NCI-H2196 treated with DMSO at 0.1 percent for 48 hours (cell line): ENCODE results near the gene ZNF454.

ENCODE experiments used
- DNase-seq: peaks from one replicate; lab custom pipeline; 2025; ENCODE audit not compliant: unreplicated experiment; lab: John Stamatoyannopoulos, UW

The ZNF454 gene

DNA sequence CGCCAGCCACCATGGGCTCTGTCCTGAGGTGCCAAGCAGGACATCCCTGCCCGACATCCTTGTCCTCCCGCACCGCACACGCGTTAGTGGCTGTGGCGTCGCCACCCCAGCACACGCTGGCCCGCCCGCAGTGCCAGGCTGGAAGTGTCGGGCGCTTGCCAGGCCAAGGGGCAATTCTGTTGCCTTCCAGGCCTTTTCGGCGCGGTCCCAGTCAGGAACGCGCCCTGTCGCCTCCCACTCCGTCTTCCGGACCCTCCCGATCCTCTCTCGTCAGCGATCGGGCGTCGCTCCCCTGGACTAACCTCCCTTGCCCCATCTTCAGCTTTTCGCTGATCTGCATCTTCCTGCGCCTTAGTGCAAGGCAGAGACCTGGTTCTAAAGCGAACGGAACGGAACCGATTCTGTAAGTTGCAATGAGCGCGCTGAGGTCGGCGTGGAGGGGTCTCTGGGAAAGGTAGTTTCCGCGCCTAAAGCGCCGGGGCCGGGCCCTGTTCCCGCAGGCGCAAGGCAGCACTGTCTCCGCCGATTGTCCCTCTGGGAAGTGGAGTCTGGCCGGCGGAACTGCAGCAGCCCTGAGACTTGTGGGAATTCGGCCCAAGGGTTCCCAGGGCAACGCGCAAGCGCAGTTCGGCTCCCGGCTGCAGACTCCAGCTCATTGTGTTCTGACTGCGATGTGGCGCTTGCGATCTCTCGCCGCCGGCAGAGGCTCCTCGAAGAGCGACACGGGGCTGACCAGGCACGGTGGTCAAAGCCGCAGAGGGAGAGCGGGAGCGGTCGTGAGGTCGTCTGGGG, at the start of gene ZNF454:
TSS of gene ZNF454 (plus strand) at position 630 of the 792 bp plus-strand sequence. CDS start 1,594 bp downstream, outside the sequence.
- no peak for DNase-seq

DNA sequence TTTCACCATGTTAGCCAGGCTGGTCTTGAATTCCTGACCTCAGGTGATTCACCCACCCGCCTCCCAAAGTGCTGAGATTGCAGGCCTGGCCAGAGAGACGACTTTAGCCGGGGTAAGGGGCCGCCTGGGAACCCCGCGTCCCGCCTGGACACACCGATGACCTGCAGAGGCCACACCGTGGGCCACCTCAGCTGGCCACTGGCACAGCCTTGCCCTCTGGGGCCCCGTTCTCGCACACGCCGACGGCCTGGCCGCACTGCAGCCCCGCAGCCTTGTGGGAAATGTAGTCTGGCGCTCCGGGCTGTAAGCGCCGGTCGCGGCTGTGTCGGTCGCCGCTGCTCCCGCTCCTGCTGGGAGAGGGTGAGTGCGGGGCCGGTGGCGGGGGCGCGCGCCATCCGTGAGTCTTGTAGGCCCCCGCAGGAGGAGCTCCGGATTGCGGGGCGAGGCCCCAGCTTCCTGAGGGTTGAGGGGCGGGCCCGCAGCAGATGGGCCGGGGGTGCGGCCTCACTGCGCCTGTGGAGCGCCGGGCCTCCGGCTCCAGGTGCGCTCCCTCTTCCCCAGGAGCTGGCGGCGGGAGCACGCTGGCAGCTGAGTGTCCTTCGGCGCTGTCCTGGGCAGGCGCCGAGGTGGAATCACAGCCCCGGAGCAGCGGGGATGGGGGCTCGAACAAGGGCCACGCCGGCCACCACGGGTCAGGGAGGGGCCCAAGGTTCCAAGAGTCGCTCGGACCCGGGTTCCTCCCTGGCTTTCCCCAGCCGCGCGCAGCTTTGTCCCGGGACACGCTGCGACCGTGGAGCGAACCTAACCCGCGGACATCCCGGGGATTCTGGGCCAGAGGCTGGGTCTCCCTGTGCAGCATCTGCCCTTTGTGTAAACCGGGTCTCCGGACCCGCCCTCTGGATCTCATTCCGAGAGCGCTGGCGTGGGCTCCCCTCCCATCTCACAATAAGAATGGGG, 45.1 kb upstream of the ZNF454 start, which contains the start of gene ZFP2:
TSS of gene ZFP2 (plus strand) at position 299 of the 957 bp plus-strand sequence. CDS start 35,401 bp downstream, outside the sequence.
- no peak for DNase-seq

DNA sequence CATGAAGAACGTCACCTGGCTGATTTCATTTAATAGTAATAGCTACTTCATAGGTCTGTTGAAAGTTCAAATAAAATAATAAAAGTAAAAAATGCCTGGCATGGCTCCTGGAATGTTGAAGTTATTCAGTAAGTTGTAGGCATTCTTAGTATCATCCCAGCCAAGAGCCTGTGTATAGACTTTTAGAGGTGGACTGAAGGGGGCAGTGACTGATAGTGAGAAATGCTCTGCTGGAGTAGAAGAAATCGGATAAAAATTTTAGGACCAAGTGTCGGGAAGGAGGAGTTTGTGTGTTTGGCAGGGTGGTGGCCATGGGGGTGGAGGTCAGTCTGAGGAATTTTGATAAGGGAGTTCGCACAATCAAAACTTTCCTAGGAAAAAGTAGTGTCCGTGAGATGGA, 41.7 kb upstream of the ZNF454 start:
- no peak for DNase-seq

DNA sequence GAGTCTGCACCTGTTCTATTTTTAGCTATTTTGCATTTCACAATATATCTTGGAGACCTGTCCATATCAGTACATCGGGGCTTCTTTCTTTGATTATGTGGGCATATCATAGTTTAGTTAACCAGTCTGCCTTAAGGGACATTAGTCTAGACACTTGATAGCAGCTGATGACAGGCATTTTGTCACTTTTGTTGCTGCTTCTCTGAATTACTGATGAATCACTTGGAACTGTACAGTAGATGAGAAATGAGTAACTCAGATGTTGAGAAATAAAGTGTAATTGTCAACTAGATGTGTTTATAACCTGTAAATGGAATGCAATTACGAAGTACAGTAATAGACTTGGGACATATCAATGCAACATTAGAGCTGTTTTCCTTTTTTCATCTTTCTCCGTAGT, 38.1 kb upstream of the ZNF454 start:
- DNase-seq: no peak

DNA sequence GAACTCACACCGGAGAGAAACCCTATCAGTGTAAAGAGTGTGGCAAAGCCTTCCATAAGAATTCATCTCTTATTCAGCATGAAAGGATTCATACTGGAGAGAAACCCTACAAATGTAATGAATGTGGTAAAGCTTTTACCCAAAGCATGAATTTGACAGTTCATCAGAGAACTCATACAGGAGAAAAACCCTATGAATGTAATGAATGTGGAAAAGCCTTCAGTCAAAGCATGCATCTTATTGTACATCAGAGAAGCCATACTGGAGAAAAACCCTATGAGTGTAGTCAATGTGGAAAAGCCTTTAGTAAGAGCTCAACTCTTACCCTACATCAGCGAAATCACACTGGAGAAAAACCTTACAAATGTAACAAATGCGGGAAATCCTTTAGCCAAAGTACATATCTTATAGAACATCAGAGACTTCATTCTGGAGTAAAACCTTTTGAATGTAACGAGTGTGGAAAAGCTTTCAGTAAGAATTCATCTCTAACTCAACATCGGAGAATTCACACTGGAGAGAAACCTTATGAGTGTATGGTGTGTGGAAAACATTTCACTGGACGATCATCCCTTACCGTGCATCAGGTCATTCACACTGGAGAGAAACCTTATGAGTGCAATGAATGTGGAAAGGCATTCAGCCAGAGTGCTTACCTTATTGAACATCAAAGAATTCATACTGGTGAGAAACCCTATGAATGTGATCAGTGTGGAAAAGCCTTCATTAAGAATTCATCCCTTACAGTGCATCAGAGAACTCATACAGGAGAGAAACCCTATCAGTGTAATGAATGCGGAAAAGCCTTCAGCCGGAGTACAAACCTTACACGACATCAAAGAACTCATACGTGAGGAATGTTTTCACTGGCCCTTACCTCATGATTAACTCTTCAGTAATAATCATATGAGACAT, 8.9 kb upstream of the ZNF454 start:
- DNase-seq: no peak

DNA sequence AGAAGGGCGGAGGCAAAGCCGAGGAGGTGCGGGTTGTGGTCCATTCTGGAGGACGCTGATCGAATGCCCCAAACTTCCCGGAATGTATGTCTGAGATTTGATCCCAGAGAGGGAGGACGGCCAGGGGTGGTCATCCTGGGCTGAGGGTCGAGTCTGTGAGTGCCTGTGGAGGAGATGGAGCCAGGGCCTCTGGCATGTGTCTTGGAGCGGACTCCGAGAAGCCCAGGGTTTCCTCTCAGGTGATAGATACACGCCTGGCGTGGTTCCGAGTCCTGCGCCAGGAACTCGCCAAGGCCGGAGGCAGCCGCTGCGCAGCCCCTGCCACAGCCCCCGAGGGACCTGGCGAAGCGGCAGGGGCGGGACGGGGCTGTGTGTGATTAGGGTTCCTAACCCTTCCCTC, 363 bp downstream of the ZNF454 start:
- no peak for DNase-seq

DNA sequence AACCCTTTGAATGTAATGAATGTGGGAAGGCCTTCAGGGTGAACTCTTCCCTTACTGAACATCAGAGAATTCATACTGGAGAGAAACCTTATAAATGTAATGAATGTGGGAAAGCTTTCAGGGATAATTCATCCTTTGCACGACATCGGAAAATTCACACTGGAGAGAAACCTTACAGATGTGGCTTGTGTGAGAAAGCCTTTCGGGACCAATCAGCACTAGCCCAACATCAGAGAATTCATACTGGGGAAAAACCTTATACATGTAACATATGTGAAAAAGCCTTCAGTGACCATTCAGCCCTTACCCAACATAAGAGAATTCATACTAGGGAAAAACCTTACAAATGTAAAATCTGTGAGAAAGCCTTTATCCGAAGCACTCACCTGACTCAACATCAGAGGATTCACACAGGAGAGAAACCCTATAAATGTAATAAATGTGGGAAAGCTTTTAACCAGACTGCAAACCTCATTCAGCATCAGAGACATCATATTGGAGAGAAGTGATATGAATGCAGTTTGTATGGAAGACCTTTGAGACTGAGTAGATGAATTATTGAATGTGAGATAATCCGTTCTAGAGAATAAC, 24.6 kb downstream of the ZNF454 start:
- DNase-seq: no peak

DNA sequence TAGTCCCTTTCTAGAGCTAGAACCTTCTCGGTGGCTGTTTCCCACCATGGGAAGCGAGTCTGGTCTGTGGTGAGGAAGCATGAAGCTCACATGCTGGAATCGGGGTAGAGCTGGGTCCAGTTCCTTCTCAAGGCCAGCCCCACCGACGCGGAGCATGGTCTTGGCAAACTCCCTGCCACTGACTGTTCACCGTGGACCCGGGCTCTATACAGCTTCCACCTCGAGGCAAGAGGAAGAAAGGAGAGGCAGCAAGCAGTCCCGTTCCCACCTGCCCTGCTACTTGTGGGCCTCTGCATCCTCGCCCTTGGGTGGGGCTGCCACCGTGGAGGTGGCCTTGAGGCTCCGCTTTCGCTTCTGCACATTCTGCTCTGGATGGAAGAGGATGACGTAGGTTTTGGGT, 40.4 kb downstream of the ZNF454 start:
- no peak for DNase-seq

DNA sequence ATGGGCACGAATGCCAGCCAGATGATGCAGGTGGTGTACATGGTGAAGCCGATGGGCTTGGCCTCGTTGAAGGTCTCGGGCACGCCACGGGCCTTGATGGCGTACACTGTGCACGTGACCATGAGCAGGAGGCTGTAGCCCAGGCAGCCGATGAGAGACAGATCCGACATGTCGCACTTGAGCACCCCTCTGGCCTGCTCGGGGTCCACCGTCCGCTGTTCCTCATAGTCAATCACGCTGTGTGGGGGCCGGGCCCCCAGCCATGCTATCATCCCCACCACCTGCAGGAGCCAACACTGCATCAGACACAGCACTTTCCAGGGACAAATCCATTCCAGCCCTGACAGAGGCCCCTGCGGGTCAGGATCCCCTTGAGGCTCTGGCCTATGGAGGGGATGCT, 41.9 kb downstream of the ZNF454 start:
- DNase-seq: no peak

DNA sequence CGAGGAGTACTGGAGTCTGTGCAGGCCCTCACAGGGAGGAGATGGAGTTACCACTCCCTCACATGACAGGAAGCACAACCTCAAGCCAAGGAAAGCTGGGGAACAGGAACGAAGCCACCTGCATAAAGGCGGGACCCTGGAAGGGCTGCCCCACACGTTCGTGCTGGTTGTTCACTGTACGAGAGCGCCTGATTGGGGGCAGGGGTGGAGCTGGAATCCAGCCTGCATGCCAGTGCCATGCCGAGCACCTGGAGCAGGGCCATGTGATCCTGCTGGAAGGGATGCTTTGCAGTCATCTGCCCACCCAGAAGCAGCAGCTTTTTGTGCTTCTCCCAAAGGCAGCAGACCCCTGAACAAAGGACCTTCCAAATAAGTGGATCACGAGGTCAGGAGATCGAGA, 42.7 kb downstream of the ZNF454 start:
- no peak for DNase-seq

DNA sequence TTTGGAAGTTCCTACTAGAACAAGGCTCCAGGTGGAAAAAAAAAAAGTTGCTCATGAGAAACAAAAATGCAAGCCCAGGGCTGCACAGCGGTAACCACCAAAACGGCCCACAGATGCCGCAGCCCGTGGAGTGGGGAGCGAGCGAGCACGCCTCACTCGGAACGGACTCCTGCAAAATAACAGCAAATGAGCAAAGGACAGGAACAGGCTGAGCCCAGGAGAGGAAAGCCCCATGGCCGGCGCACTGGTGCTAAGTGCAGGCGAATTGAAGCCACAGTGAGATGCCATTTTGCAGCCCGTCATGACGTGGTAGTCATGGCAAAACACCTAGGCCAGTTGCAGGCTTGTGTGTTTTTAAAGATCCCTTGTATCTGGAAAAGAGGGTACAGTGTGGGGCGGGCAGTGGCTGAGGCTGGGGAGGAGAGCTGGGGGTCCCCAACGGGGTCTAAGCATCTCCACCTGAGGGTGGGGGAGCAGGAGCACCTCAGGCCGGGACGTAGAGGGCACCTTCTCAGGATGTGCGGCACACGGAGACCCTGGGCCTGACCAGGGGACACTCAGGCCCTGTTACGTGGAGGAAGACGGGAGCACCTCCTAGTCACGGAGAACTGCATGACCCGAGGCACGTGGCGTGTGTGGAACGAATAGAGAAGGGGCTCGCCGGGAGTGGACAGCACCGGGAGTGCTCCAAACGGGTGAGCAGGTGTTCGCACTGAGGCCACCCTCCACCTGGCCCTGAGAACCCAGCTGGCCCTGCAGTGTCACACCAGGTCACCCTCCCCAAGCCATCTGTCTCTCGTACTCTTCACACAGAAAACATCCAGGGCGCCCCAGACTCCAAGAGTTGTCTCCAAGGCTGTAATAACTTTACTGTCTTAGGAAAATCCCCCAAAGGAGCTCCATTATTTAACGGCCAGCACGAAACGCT, 43.4 kb downstream of the ZNF454 start:
- no peak for DNase-seq

DNA sequence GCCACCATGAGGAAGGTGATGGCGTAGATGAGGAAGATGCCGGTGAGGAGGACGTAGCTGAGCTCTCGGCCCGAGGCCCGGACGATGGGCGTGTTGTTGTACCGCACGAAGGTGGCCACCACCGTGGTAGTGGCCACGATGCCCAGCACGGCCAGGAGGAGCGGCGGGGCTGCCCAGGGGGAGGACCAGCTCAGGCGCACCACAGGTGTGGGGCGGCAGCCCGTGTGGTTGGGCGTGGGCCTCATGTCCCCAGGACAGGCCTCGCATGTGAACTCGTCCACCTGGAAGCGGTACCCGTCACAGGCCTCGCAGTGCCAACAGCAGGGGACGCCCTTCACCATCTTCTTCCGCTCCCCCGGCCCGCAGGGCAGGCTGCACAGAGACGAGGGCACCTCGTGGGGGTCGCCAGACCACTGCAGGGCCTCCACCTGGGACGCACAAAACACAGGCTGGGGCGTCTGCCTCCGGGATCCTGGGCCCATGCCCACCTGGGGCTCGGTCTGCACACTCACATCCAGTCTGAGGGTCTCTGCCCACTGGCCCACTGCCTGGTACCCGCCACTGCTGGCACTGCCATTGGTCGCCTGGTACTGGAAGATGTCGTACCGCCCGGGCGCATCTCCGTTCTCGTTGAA, 45.4 kb downstream of the ZNF454 start:
- no peak for DNase-seq

DNA sequence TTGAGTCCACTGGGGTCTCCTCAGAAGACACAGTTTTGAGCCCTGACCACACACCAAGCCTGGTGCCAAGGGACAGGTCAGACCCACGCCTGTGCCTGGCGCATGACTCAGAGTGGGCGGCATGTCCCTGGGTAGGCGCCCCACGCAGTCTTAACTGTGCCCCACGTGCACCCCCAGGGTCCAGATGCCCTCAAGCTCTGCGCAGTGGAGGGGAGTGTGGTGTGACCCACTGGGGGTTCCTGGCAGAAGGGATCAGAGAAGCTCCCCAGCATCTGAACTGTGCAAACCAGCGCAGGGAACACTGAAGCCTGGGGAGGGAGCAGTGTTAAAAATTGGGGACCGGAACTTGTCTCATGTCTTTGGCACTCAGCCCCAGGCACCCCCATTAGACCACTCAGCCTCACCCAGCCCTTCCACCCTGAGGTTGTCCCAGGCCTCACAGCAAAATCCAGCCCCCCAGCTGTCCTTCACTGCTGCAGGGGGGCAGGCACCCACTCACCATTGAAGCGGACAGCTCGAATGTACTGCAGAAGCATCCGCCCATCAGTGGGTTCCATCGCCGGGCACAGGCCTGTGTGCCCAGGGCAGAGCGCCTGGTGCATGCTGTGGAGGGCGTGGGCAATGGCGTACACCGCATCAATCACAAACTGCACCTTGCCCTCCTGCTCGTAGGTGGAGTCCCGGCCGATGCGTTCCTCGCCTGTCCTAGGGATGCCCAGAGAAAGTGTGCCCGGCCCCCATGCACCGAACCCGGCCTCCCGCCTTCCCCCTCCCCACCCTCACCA, 47.6 kb downstream of the ZNF454 start:
- DNase-seq: no peak

DNA sequence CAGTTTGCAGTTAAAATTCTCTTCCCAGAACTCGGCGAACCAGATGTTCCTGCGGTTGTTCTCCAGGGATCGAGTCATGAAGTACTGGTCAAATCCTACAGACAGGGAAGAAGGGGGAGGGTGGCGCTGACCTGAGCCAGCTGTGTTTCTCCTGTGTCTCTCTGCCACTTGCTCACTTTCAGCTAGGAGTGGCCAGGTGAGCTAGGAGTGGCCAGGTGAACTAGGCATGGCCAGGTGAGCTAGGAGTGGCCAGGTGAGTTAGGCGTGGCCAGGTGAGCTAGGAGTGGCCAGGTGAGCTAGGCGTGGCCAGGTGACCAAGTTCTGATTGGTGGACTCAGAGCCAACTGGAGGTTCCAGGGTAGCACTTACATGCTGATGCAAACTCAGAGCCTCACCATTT, 48.3 kb downstream of the ZNF454 start:
- DNase-seq: no peak

DNA sequence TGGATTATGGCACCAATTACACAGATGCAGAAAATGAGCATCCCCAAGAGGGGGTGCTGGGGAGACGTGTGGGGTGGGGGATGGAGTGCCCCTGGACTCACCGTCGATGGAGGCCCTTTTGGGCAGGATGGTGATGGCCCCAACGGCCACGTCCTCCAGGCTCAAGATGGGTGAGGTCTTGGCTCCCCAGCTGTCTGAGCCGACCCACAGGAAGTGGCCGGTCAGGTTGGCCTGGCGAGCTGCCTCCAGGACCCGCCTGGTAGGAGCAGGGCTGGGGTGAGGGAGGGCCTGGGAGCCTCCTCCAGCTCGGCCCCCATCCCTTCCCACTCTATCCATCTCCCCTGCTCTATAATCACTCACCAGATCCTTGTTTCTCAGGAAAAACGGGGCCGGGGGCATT, 49.5 kb downstream of the ZNF454 start:
- no peak for DNase-seq

DNA sequence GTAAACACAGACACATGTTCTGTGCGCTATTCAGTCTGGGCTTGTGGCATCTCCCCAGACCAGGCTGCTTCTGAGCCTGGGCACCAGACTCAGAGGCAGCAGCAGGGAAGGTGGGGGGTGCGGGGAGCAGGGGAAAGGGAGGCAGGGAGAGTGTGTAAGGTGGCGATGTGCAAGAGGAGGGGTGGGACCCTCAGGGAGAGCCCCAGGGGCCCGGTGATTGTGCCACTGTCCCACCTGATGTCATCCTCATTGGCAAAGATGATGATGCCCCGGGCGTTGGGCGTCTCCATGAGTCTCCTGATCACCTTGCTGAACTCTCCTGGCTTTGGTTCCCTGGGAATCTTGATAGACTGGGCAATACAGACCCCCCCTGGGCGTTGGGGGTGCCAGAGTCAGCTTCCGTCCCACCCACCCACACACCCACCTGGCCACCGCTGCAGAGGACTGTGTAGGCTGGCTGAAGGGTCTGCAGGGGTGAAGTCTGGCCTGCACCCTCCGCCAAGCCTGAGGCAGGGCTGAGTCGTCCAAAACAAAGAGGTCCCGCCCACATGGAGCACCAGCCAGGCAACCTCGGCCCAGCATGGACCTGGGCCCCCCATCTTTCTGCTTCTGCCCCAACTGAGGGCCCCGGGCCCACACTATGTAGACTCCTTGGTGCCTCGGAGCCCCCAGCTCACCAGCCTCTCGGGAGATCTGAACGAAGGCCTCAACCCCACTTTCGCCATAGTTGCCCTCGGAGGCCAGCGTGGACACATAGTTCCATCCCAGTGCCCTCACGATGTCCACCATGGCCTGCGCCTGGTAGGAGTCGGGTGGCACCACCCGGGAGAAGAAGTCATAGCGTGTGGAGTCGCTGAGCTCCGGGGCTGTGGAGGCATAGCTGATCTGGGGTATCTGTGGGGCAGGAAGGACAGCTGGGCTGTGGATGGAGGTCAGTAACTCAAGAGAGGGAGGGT, 50.5 kb downstream of the ZNF454 start:
- no peak for DNase-seq

DNA sequence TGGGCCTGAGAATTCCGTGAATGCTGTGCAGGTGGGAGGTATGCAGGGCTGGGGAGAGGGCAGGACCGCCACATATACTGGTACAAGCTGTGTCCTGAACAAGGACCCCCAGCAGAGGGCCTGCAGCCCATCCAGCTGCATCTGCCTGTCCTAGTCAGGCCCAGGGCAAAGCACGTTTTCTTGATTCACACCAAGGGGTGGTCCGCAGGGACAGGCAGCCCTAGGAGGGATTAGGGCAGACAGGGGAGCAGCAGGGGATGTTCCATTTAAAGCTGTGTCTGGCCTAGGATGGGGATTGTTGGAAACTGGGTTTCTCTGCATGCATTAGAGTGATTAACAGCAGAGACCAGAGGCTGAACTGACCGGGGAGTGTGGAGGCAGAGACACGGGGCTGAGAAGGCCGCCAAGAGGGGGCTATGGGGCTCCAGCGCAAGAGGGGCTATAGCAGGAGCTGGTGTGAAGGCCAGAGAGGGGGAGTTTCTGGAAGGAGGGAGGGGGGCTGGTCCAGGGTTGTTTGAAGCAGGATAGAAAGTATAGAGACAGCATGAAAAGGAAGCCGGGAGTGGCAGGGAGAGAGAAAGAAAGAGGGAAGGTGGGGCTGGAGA, 51.4 kb downstream of the ZNF454 start:
- DNase-seq: no peak
